ENCODE data around the gene SGMS1.

SGMS1 gene

DNA sequence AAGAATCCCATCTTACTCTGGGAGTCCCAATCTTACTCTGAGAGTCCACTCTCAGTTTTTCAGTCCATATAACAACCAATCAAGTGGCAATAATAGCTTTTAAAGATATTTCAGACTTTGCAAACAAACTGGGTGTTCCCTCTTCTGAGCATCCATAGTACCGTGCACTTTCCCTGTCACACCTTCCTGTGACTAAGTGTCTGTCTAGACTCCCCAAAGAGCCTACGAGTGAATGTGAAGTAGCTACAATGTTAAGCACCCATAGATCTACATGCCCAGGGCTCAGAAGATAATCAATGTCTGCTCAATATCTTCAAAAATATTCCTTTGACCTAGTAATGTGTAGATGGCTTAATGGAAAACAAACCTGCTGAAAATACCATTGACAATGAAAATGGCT, 276.8 kb downstream of the SGMS1 start:
- FAIRE-seq (no peak), DNase-seq (ENCODE audit: insufficient read length, low spot score) (no peak)
- TF ChIP-seq POU2F2 (IDR thresholded peaks at IDR 0.05; ENCODE audit: low read depth, low read length) (no peak), TAF1 (IDR thresholded peaks at IDR 0.05; ENCODE audit: low read depth, low read length) (no peak), POLR2AphosphoS5 (IDR thresholded peaks at IDR 0.05; ENCODE audit: low read depth, low read length) (no peak), SPI1 (IDR thresholded peaks at IDR 0.05; ENCODE audit: low read depth, low read length) (no peak), POLR2A (IDR thresholded peaks at IDR 0.05; ENCODE audit: low read depth, low read length) (no peak), PAX5 (IDR thresholded peaks at IDR 0.05; ENCODE audit: insufficient read depth, low read length, severe bottlenecking) (no peak)

DNA sequence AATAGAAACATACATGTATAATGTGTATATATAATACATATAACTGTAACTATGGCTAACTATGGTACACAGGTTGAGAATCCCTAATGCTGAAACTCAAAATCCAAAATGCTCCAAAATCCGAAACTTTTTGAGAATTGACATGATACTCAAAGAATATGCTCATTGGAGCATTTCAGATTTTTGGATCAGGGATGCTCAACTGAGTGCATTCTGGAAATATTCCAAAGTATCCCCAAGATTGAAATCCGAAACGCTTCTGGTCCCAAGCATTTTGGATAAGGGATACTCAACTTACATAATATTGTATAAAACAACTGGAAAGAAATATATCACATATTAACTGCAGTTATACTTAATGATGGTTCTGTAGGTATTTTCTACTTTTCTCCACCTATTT, 278.2 kb downstream of the SGMS1 start:
- DNase-seq (ENCODE audit: insufficient read length, low spot score) (no peak), FAIRE-seq (no peak)
- TF ChIP-seq POU2F2 (IDR thresholded peaks at IDR 0.05; ENCODE audit: low read depth, low read length) = no peak
- TF ChIP-seq TAF1 (IDR thresholded peaks at IDR 0.05; ENCODE audit: low read depth, low read length) = no peak
- no peak for TF ChIP-seq PAX5 (IDR thresholded peaks at IDR 0.05; ENCODE audit: insufficient read depth, low read length, severe bottlenecking)
- TF ChIP-seq SPI1 (IDR thresholded peaks at IDR 0.05; ENCODE audit: low read depth, low read length) = no peak
- TF ChIP-seq POLR2A (IDR thresholded peaks at IDR 0.05; ENCODE audit: low read depth, low read length) = no peak
- no peak for TF ChIP-seq POLR2AphosphoS5 (IDR thresholded peaks at IDR 0.05; ENCODE audit: low read depth, low read length)

DNA sequence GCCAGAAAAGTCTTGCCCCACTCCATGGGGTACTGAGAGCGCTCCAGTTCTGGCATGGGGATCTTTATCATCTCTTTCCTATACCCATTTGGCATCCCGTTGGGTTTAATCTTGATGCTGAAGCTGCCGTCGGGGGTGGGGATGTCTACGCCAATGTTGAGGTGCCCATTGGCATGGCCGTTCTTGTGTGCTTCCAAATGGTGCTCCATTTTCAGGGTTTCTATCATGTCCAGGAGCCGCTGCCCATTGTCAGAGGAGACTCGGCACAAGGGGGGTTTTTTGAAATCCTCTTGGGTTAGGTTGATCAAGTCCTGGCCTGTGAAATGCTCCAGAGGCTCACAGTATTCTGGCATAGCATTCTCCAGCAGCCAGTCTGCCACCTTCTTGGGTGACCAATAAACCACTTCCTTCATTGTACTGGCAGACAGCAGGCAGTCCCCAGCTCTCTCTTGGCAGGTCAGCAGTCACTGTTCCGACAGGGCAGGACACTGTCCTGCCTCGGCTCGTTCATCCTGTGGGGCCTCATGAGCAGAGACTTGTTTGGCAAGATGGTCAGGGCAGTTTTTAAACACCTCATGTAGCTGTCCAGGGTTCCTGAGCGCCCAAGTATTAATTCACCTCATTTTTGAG, 279.9 kb downstream of the SGMS1 start:
- FAIRE-seq (no peak), DNase-seq (ENCODE audit: insufficient read length, low spot score) (no peak)
- TF ChIP-seq SPI1 (IDR thresholded peaks at IDR 0.05; ENCODE audit: low read depth, low read length) = no peak
- no peak for TF ChIP-seq POU2F2 (IDR thresholded peaks at IDR 0.05; ENCODE audit: low read depth, low read length)
- TF ChIP-seq POLR2AphosphoS5 (IDR thresholded peaks at IDR 0.05; ENCODE audit: low read depth, low read length) = no peak

DNA sequence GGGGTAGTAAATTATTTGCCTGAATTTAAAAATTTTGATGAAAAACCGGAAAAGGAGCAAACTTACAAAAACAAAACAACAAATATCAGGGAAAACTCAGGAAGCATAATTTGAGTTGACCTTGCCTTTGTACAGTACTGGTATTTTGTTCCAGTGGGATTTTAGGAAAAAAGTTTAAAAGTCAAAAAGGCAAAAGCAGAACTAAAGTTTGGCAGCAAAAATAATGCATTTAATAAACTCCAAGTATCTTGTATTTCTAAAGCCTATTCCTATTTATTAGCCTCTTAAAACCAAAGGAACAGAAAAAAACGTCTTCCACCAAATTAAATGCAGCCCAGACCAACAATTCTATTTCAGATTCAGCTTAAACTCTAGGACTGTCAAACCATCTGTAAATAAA, 281.8 kb downstream of the SGMS1 start:
- FAIRE-seq (no peak), DNase-seq (ENCODE audit: insufficient read length, low spot score) (no peak)
- TF ChIP-seq POU2F2 (IDR thresholded peaks at IDR 0.05; ENCODE audit: low read depth, low read length) (no peak), POLR2AphosphoS5 (IDR thresholded peaks at IDR 0.05; ENCODE audit: low read depth, low read length) (no peak), SPI1 (IDR thresholded peaks at IDR 0.05; ENCODE audit: low read depth, low read length) (no peak), POLR2A (IDR thresholded peaks at IDR 0.05; ENCODE audit: low read depth, low read length) (no peak), PAX5 (IDR thresholded peaks at IDR 0.05; ENCODE audit: insufficient read depth, low read length, severe bottlenecking) (no peak), TAF1 (IDR thresholded peaks at IDR 0.05; ENCODE audit: low read depth, low read length) (no peak)

DNA sequence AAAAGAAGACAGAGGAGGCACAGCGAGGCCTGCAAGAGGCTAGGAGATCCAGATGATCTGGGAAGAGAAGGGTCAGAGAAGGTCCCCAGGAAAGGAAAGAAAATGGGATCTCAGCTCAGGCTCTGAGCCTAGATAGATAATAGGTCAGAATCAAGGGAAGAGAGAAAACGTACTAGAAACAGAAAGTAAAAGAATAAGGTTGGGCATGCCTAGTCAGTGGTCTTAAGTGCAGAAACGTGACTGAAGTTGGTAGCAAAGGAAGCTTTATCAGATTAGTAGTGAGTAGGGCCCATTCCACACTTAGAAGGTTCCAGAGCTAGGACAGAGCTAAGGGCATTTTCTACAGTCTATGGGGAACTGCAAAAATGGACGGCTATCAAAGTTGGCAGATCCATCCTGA, 287.6 kb downstream of the SGMS1 start:
- TF ChIP-seq POU2F2 (IDR thresholded peaks at IDR 0.05; ENCODE audit: low read depth, low read length) (no peak), SPI1 (IDR thresholded peaks at IDR 0.05; ENCODE audit: low read depth, low read length) (no peak), POLR2AphosphoS5 (IDR thresholded peaks at IDR 0.05; ENCODE audit: low read depth, low read length) (no peak), POLR2A (IDR thresholded peaks at IDR 0.05; ENCODE audit: low read depth, low read length) (no peak), PAX5 (IDR thresholded peaks at IDR 0.05; ENCODE audit: insufficient read depth, low read length, severe bottlenecking) (no peak), TAF1 (IDR thresholded peaks at IDR 0.05; ENCODE audit: low read depth, low read length) (no peak)
- peak; percentile 26 for FAIRE-seq
- no peak for DNase-seq (ENCODE audit: insufficient read length, low spot score)

DNA sequence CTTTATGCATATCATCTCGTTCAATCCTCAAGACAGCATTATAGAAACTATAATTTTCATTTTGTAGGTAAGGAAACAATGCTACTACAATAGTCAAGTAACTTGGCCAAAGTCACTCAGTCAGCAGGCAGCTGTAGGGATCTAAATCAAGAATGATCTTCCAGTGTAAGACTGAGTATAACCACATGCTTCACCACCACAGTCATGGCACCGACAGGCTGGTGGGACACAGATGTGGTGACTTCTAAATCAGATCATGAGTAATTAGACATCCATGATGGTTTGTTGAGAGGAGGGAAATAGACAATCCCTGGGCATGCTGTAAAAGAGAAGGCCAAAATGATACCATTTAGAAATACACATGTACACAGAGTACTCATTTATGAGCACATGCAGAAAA, 288.4 kb downstream of the SGMS1 start:
- TF ChIP-seq SPI1 (IDR thresholded peaks at IDR 0.05; ENCODE audit: low read depth, low read length) (no peak), POU2F2 (IDR thresholded peaks at IDR 0.05; ENCODE audit: low read depth, low read length) (no peak), PAX5 (IDR thresholded peaks at IDR 0.05; ENCODE audit: insufficient read depth, low read length, severe bottlenecking) (no peak), POLR2AphosphoS5 (IDR thresholded peaks at IDR 0.05; ENCODE audit: low read depth, low read length) (no peak), POLR2A (IDR thresholded peaks at IDR 0.05; ENCODE audit: low read depth, low read length) (no peak), TAF1 (IDR thresholded peaks at IDR 0.05; ENCODE audit: low read depth, low read length) (no peak)
- peak; percentile 54 for FAIRE-seq
- DNase-seq (ENCODE audit: insufficient read length, low spot score) = no peak

DNA sequence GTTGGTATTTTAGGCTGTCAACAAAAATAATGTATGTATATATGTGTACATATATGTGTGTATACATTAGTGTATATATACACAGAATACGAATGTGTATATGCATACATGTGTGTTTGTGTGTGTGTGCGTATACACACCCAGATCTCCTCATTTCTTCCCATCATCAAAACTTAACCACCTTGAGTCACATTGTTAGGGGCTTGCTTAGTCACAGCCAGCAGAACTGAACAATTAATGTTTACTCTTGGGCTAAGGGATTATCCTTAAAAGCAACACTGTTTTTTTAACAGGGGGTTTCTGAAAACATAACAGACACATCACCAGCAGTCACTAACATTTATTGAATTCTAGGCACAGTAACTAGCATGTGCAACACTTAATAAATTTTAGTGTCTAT, 289.5 kb downstream of the SGMS1 start:
- FAIRE-seq (no peak), DNase-seq (ENCODE audit: insufficient read length, low spot score) (no peak)
- no peak for TF ChIP-seq POLR2AphosphoS5 (IDR thresholded peaks at IDR 0.05; ENCODE audit: low read depth, low read length)
- no peak for TF ChIP-seq POLR2A (IDR thresholded peaks at IDR 0.05; ENCODE audit: low read depth, low read length)

DNA sequence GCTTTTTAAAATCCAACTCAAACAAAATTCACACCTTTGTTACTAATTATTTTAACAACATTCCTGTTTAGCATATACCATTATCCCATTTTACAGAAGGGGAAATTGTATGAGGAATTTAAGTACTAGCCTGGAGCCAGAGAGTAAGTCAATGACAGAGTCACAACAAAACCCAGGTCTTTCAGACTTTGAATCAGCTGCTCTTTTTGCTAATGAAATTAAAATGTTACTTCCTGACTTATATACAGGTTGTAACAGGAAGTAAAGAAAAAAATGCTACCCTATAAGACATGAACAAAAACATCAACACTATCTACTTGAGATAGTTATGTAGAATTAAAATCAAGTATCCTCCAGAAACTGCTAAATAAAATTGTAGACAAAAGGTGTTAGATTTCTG, 289.9 kb downstream of the SGMS1 start:
- DNase-seq (ENCODE audit: insufficient read length, low spot score) (no peak), FAIRE-seq (no peak)
- TF ChIP-seq POLR2AphosphoS5 (IDR thresholded peaks at IDR 0.05; ENCODE audit: low read depth, low read length) = no peak
- no peak for TF ChIP-seq PAX5 (IDR thresholded peaks at IDR 0.05; ENCODE audit: insufficient read depth, low read length, severe bottlenecking)
- no peak for TF ChIP-seq POU2F2 (IDR thresholded peaks at IDR 0.05; ENCODE audit: low read depth, low read length)
- no peak for TF ChIP-seq TAF1 (IDR thresholded peaks at IDR 0.05; ENCODE audit: low read depth, low read length)
- TF ChIP-seq SPI1 (IDR thresholded peaks at IDR 0.05; ENCODE audit: low read depth, low read length) = no peak
- TF ChIP-seq POLR2A (IDR thresholded peaks at IDR 0.05; ENCODE audit: low read depth, low read length) = no peak

DNA sequence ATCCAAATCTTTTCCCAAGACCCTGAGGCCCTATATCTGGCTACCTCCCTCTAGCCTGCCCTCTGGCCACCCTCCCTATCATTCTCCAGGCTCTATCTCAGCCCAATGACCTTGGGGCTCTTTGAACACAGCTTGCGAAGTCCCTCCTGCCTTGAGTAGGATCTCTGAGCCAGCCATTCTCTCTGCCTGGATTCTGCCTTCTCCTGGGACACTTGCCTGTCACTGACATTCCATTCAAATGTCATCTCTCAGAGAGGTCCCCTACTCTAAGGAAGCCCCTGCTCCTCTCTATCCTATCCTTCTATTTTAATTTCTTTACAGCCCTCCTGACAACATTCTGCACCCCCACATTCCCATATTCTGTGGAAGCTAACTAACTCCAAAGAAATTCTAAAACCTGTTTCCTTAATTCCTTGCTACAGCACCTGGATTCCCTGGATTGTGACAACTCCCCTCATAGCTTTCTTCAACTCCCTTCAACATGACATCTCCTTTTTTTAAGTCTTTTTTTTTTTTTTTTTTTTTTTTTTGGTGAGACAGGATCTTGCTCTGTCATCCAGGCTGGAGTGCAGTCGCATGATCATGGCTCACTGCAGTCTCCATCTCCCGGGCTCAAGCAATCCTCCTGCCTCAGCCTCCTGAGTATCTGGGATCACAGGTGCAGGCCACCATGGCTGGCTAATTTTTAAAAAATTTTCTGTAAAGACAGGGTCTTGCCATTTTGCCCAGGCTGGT, 291.5 kb downstream of the SGMS1 start:
- FAIRE-seq (no peak), DNase-seq (ENCODE audit: insufficient read length, low spot score) (no peak)
- TF ChIP-seq POLR2A (IDR thresholded peaks at IDR 0.05; ENCODE audit: low read depth, low read length) (no peak), POU2F2 (IDR thresholded peaks at IDR 0.05; ENCODE audit: low read depth, low read length) (no peak), PAX5 (IDR thresholded peaks at IDR 0.05; ENCODE audit: insufficient read depth, low read length, severe bottlenecking) (no peak)

DNA sequence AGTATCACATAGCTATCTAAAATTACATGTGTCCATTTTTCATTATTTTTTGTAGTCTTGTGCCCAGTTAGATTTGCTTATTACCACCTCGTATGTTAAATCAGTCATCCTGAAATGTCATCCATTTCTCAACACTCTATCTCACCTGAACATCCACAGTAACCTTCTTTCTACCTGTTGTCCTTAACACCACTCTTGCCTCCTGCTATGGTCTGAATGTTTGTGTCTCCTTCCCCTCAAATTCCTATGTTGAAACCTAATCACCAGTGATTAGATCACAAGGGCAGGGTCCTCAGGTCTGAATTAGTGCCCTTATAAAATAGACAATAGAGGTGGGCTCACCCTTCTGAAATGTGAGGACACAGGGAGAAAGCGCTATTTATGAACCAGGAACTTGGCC, 292.3 kb downstream of the SGMS1 start:
- TF ChIP-seq POLR2AphosphoS5 (IDR thresholded peaks at IDR 0.05; ENCODE audit: low read depth, low read length) (no peak), SPI1 (IDR thresholded peaks at IDR 0.05; ENCODE audit: low read depth, low read length) (no peak), POLR2A (IDR thresholded peaks at IDR 0.05; ENCODE audit: low read depth, low read length) (no peak), TAF1 (IDR thresholded peaks at IDR 0.05; ENCODE audit: low read depth, low read length) (no peak)
- FAIRE-seq = no peak
- no peak for DNase-seq (ENCODE audit: insufficient read length, low spot score)

All from GM12891 (cell line).